A204.1 (cell line): Measurements from ENCODE around the gene NKRF.
"Not testable (repeated sequence)": the region's sequence is repeated elsewhere in the genome, so short reads cannot be mapped to it uniquely, and the experiment has no call there.

Source experiments
- FAIRE-seq: peaks from 2 replicates; lab custom pipeline; 2012; peaks lifted over from hg19 to GRCh38; lab: Jason Lieb, UNC

Gene NKRF

DNA sequence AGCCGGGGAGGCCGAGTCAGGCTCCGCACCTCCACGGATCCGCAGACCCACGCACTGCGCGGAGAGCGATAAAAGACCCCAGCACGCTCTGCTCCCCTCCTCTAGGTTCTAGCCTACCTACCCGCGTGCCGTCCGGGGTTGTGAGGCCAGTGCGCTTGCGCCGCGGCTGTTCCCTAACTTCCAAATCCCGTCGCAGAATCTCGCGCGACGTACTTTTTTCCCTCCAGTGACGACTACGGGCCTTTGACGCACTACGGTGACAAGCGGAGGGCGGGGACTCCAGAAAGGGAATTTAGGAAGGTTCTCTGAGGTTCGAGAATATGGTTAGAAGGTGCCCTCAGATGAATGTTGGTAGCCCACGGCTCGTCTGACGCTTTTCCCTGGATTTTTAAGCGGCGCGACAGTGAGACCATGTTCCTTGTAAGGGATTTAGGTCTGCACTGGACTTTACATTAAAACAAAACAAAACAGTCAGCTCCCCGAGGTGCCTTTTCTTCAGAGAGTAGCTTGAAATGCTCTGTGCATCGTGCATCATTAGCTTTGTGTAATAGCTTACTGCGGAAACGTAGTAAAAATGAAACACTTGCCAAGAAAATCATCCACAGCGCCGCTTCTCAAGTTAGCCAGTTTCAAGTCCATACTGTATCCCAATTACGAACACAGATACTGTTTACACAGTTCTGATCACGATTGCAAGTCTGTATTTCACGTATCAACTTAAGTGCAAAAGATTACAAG is at the start of gene NKRF:
TSS of gene NKRF (minus strand) at position 145 of the 738 bp plus-strand sequence.
- peak; percentile 79 for FAIRE-seq

GRCh38 chrX:119655125-119655524 is 48.9 kb upstream of the NKRF start:
- FAIRE-seq, result no peak

DNA sequence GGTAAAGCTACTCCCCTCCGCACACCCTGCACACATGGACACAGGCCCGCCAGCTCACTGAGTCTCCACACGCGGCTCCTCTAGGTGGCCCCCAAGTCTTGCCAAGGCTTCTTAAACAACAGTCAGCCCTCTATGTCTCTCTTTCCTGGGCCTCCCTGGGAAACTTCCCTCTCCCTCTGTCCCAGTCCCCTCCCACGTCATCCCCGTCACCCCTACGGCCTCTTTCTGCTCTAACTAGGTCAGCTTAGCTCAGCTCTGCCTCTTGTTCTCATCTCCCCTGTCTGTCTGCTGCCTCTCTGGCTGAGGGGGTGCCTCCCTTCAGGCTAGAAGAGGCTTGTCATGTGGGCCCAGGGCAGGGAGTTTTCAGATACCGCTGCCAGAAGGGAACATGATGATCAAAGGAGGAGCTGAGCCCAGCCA is 47.9 kb upstream of the NKRF start:
- FAIRE-seq, result no peak

DNA sequence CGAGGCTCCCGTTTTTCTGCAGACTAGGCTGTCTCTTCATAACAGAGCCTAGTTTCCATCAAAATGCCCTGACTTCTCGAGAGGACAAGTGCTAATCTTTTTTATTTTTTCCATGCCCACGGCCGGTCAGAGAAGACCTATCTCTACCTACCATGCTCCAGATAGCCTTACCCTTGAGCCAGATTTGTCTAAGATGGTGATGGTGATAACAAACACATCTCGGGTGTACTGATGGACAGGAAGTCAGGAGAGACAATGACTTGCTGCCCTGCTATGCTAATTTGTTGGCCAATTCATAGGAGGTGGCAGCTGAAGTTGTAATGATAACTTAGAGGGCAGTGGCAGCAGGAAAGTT is 42.2 kb upstream of the NKRF start:
- no peak for FAIRE-seq

- no peak for FAIRE-seq
Measured at GRCh38 chrX:119647552-119648420, 41.6 kb upstream of the NKRF start.

DNA sequence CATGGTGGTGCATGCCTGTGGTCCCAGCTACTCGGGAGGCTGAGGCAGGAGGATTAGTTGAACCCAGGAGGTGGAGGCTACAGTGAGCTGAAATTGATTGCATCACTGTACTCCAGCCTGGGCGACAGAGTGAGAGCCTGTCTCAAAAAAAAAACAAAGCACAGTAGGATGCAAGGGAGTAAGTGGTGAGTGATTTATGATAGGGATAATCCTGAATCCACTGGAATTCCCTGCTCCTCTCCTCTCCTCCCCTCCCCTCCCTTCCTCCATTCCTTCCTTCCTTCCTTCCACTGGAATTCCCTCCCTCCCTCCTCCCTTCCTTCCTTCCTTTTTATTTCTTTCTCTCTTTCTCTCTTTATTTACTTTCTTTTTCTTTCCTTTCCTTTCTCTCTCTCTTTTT is 40.9 kb upstream of the NKRF start:
- no peak for FAIRE-seq

DNA sequence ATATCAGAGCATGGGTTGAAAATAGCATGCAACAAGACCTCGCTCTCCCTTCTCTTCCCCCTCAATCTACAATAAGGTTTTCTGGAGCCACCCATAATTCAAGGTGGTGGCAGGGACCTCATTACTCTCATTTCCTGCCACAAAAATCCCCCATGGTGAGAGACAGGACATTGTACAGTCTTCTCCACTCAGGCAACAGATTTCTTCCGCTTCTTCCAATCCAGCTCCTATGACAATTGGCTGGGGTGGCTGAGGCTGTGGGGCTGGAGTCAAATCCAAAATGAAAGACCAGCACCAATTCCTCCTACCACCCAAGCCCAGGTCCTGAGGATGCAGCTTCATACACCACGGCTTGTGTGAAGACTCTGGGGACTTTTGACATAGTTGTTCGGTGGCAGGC is 40.3 kb upstream of the NKRF start:
- FAIRE-seq, result no peak

DNA sequence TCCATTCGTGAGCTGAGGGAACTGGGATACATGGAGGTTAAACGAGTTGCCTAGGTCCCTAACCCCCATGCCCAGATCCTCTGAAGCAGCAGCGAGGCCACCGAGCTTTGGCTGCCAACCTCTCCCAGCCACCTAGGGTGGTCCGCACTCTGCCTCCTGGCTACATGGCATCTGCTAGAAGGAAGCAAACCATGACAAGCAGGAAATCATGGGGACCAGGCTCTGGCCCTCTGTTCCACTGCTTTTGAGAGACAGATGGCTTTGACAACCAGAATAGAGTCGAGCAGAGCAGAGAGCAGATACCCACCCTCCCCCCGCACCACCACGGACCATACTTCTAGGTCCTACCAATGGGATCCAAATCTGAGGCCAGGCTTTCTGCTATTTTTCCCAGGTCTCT is 37.5 kb upstream of the NKRF start:
- FAIRE-seq, result no peak

GRCh38 chrX:119640731-119641170 is 34.5 kb upstream of the NKRF start:
- FAIRE-seq, result no peak

DNA sequence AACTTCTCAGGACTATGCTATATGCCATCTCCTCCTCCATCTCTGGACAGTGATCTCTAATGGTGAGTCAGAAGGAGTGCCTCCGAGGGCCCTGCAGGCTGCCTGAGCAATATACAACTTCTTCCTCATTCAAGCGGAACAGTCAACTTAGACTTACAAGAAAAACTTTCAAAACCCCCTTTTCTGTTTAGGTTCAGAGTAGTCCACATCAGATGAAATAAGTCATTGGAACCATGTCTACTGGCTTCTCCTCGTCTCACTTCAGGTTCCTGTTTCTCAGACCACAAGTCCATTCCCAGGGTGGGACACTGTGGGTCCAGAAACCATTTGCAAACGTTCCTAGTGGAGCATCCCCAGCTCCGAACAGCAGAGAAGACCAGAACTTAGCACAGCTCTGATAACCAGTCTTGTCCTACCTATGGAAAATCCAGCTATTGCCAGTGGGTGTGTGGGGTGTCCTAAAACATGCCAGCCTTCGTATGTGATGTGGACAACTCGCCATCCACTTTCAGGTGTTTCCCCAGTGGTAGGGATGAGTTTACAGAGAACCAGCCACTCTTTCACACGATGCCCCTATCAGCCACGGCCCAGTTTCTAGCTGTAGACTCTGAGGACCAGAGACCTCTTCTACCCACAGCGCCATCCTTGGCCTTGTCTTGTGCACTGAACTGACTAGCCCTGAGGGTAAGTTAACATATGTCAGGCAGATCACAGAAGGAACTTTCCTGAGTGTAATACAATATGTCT is 32.7 kb upstream of the NKRF start:
- FAIRE-seq, result no peak

GRCh38 chrX:119637421-119637820 is 31.2 kb upstream of the NKRF start:
- not testable (repeated sequence) for FAIRE-seq

DNA sequence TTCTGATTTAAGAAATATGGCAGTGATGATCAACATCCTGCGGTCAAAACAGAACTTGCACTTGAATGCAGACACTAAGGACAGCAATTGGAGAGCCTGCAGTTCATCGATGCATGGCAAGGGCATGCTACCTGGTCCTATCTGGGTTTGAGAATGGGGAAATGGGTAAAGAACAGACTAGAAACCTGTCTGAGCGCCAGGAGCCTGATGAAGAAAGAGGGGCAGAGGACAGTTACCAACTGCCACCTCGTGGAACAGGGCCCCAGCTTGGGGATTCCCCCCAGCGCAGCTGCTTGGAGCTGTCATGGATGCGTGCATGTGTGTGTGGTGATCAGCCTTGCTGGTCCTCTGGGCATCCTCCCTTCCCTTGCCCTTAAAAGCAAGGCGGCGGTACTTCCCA is 30.2 kb upstream of the NKRF start:
- FAIRE-seq, result no peak

DNA sequence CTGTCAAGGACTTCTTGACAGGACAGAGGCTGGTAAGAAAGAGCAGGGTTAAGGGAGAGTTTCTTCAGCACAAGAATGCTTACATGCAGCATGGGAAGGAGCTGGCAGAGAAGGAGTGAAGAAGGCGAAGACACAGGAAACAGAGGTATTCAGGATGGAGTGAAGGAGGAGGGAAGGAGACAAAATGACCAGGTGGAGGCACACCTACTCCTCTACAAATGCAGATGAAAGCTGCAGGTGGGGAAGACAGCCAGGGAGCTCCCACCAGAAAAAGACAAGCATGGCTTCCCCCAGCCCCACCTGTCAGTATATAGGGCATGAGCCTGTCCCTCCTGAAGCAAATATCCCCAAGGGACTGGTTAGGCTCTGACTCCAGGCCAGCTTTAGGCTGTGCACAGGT is 29.6 kb upstream of the NKRF start:
- no peak for FAIRE-seq

- no peak for FAIRE-seq
Measured at GRCh38 chrX:119635179-119635578, 29.0 kb upstream of the NKRF start.

GRCh38 chrX:119625843-119626242 is 19.6 kb upstream of the NKRF start:
- no peak for FAIRE-seq

- FAIRE-seq, result no peak
Measured at GRCh38 chrX:119624951-119625668, 18.9 kb upstream of the NKRF start.

GRCh38 chrX:119624417-119624816 is 18.2 kb upstream of the NKRF start:
- FAIRE-seq, result no peak

DNA sequence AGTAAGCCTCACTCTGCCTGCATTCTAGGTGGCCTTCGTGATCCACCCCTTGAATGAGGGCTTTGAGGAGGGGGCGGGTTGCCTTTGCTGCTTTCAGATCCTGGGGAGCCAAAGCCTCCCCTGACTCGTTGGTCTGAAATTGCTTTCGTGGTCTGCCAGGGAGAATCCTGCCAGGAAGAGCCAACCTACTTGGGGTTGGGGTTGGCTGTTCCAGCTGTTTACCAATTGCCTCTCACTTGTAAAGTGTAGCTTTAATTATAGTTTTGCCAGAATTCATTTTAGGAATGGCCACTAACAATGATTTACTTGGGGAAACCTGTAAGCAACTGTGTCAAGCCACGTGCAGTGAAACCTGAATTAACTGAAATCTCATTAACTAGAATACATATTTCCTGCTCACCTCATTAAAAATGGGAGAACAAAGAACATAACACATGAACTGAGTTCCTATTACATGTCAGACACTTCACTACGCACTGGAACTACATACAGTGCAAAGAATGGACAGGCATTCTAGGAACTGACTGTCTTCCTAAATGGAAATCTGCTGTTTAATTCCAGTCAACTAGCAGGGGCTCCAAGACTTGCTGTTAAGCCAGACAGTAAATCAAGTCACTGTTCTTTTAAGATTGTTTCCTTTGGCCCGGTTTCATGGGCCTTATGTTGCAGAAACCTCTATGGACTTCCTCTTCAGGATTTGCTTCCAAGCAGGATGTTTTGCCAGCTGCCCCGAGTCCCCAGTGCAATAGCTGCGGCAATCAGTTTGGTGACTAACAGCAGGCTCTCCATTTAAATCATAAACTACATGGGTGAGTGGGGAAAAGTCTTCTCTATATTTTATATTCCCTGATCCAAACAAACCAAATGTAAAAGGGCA is 16.4 kb upstream of the NKRF start:
- no peak for FAIRE-seq

DNA sequence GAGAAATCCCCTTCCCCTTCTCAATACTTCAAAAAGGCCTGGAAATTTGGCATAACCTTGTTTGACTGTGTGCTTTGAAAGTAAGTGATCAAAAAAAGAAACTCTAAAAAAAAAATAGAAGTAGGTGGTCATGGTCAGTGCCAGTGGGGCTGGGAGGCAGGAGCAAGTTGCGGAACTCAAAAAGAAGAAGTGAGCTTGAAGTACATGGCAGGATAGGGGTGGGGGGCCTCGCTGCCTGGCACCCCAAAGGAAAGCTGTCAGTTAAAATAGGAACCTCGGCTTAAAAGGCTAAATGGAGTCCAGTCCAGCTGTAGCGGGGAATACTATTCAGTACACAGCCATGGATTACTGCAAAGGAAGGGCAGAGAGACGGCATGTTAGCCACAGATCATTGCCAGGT is 12.2 kb upstream of the NKRF start:
- FAIRE-seq, result no peak

- no peak for FAIRE-seq
Measured at GRCh38 chrX:119617517-119618164, 11.4 kb upstream of the NKRF start.

DNA sequence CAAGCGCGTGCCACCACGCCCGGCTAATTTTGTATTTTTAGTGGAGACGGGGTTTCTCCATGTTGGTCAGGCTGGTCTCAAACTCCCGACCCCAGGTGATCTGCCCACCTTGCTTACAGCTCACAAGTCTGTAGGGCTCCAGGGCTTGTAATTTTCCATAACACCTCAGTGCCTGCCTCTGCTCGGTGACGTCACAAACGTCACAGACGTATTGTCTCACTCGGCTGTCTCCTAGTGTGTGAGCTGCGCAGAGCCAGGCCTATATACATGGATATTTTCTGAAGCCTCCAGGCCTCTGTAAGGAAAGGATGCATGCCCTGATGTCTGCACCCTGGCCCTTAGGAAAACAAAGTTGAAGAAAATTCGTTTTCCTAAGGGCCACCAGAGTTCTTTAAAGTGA is 8.6 kb upstream of the NKRF start:
- no peak for FAIRE-seq
